HEK293 (cell line): ENCODE results near the gene MPPED1.

Experiments used
- CTCF ChIA-PET: fragments of 350-600 bp; formaldehyde crosslinking; extraction: SDS; loops from one replicate; lab custom pipeline; 2021; ENCODE audit warnings: antibody characterized with exemption; lab: Yijun Ruan, JAX
- POLR2A ChIA-PET: fragments of 300-600 bp; formaldehyde crosslinking; extraction: SDS; loops from one replicate; lab custom pipeline; 2020; ENCODE audit warnings: antibody characterized with exemption, inconsistent platforms; lab: Yijun Ruan, JAX
- H3K27ac ChIP-seq: fragments of 200-500 bp; sonication (Bioruptor generic); 2 replicates; pipeline ENCODE4 v1.5.1; 2014; ENCODE audit warnings: low read depth, low read length, control low read depth, inconsistent platforms; ENCODE audit errors: extremely low read depth
- H3K36me3 ChIP-seq, 2 experiments: fragments of 200-500 bp in 1 of 2; sonication (Bioruptor generic) in 1 of 2; 1 replicate in 1 of 2; 2 replicates in 1 of 2; pipeline ENCODE4 v1.5.1; 2014 to 2017; ENCODE audit warnings: inconsistent platforms in 2 of 2, low read length in 2 of 2; ENCODE audit not compliant: control insufficient read depth in 2 of 2, insufficient read depth in 1 of 2
- H3K4me1 ChIP-seq: fragments of 200-500 bp; sonication (Bioruptor generic); 2 replicates; pipeline ENCODE4 v1.5.1; 2014; ENCODE audit warnings: mild to moderate bottlenecking, low read length, inconsistent platforms; ENCODE audit not compliant: control insufficient read depth, insufficient read depth
- H3K4me3 ChIP-seq: 2 replicates; pipeline ENCODE4 v1.5.1; 2011; ENCODE audit warnings: low read depth, mild to moderate bottlenecking, control low read depth, low read length, moderate library complexity
- H3K9me3 ChIP-seq: fragments of 200-500 bp; sonication (Bioruptor generic); 2 replicates; pipeline ENCODE4 v1.5.1; 2014; ENCODE audit warnings: low read depth, low read length, inconsistent platforms; ENCODE audit not compliant: control insufficient read depth, insufficient read depth
- GFI1B ChIP-seq: fragments of 450-650 bp; formaldehyde crosslinking; IDR thresholded peaks from 2 replicates; pipeline ENCODE4 v1.5.1; 2016; ENCODE audit warnings: missing biosample characterization, missing genetic modification characterization
- GLIS2 ChIP-seq: fragments of 450-650 bp; formaldehyde crosslinking; IDR thresholded peaks from 2 replicates; pipeline ENCODE4 v1.5.1; 2016; ENCODE audit warnings: missing biosample characterization, missing genetic modification characterization
- SP7 ChIP-seq: fragments of 450-650 bp; formaldehyde crosslinking; IDR thresholded peaks from 2 replicates; pipeline ENCODE4 v1.5.1; 2016; ENCODE audit warnings: missing biosample characterization, missing genetic modification characterization
- ZBTB48 ChIP-seq: fragments of 450-650 bp; formaldehyde crosslinking; IDR thresholded peaks from 2 replicates; pipeline ENCODE4 v1.5.1; 2016; ENCODE audit warnings: missing biosample characterization, missing genetic modification characterization
- ZBTB8A ChIP-seq: fragments of 450-650 bp; formaldehyde crosslinking; IDR thresholded peaks from 2 replicates; pipeline ENCODE4 v1.5.1; 2016; ENCODE audit warnings: missing biosample characterization, missing genetic modification characterization
- ZIC2 ChIP-seq: fragments of 450-650 bp; formaldehyde crosslinking; IDR thresholded peaks from 2 replicates; pipeline ENCODE4 v1.5.1; 2016; ENCODE audit warnings: missing biosample characterization, missing genetic modification characterization
- ZNF175 ChIP-seq: fragments of 450-650 bp; formaldehyde crosslinking; IDR thresholded peaks from 2 replicates; pipeline ENCODE4 v1.5.1; 2016; ENCODE audit warnings: missing biosample characterization, missing genetic modification characterization
- ZNF202 ChIP-seq: fragments of 450-650 bp; formaldehyde crosslinking; IDR thresholded peaks from 2 replicates; pipeline ENCODE4 v1.5.1; 2016; ENCODE audit warnings: missing biosample characterization, missing genetic modification characterization, borderline replicate concordance
- ZNF223 ChIP-seq: fragments of 450-650 bp; formaldehyde crosslinking; IDR thresholded peaks from 2 replicates; pipeline ENCODE4 v1.5.1; 2016; ENCODE audit warnings: missing biosample characterization, missing genetic modification characterization
- ZNF335 ChIP-seq: fragments of 450-650 bp; formaldehyde crosslinking; conservative IDR thresholded peaks from 2 replicates; pipeline ENCODE4 v1.5.1; 2016; ENCODE audit warnings: missing biosample characterization, missing genetic modification characterization
- ZNF416 ChIP-seq: fragments of 450-650 bp; formaldehyde crosslinking; IDR thresholded peaks from 2 replicates; pipeline ENCODE4 v1.5.1; 2016; ENCODE audit warnings: missing biosample characterization, missing genetic modification characterization
- ZNF596 ChIP-seq: fragments of 450-650 bp; IDR thresholded peaks from 2 replicates; pipeline ENCODE4 v1.5.0; 2018; ENCODE audit warnings: missing biosample characterization, mild to moderate bottlenecking, missing genetic modification characterization, moderate library complexity
- ZNF792 ChIP-seq: fragments of 450-650 bp; formaldehyde crosslinking; IDR thresholded peaks from 2 replicates; pipeline ENCODE4 v1.5.1; 2016; ENCODE audit warnings: missing biosample characterization, missing genetic modification characterization
- ZNF837 ChIP-seq: fragments of 450-650 bp; formaldehyde crosslinking; IDR thresholded peaks from 2 replicates; pipeline ENCODE4 v1.5.1; 2016; ENCODE audit warnings: missing biosample characterization, missing genetic modification characterization
- ZNF843 ChIP-seq: fragments of 450-650 bp; formaldehyde crosslinking; IDR thresholded peaks from 2 replicates; pipeline ENCODE4 v1.5.1; 2016; ENCODE audit warnings: missing biosample characterization, missing genetic modification characterization
- ZSCAN30 ChIP-seq: fragments of 450-650 bp; IDR thresholded peaks from 2 replicates; pipeline ENCODE4 v1.5.1; 2018; ENCODE audit warnings: missing biosample characterization, mild to moderate bottlenecking, missing genetic modification characterization, moderate library complexity
- ZSCAN4 ChIP-seq: fragments of 450-650 bp; formaldehyde crosslinking; IDR thresholded peaks from 2 replicates; pipeline ENCODE4 v1.5.1; 2017; ENCODE audit warnings: missing biosample characterization, missing genetic modification characterization
- TF ChIP-seq, protein P1 (sequence below): fragments of 450-650 bp; formaldehyde crosslinking; IDR thresholded peaks from 2 replicates; pipeline ENCODE4 v1.5.1; 2016; ENCODE audit warnings: missing biosample characterization, missing genetic modification characterization
- TF ChIP-seq, protein P2 (sequence below): sonication (generic); formaldehyde crosslinking; IDR thresholded peaks from 2 replicates; pipeline ENCODE4 v1.8.1; 2022; ENCODE audit warnings: mild to moderate bottlenecking, moderate library complexity, missing genetic modification reagents
- TF ChIP-seq, protein P3 (sequence below): fragments of 450-650 bp; formaldehyde crosslinking; IDR thresholded peaks from 2 replicates; pipeline ENCODE4 v1.5.1; 2016; ENCODE audit warnings: missing biosample characterization, missing genetic modification characterization
- TF ChIP-seq, protein P4 (sequence below): fragments of 450-650 bp; formaldehyde crosslinking; IDR thresholded peaks from 2 replicates; pipeline ENCODE4 v1.5.1; 2016; ENCODE audit warnings: missing biosample characterization, missing genetic modification characterization

The MPPED1 gene

DNA sequence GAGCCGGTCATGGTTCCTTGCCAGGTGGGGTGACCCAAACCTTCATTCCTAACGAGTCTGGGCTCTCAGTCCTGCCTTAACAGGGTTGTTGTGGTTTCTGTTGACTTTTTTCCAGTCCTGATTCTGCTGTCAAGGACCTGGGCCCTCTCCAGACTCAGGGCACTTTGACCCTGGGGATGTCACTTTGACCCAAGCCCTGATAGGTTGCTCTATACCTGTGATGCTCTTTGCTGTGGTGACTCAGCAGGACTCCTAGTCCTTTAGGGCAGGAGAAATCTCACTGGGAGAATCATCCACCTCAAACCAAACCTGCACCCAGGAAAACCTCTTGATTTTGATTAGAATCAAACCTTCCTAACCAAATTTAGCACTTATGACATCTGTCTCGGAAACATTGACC lies 20.5 kb upstream of the MPPED1 start:
- Histone ChIP-seq H3K4me3 (no peak overlapping the region), H3K27ac (no peak overlapping the region), H3K36me3 (no peaks in the 10 kb centered on the region), H3K4me1 (no peaks in the 10 kb centered on the region), H3K9me3 (no peaks in the 10 kb centered on the region; the same call in 1 of the 2 replicates)
- TF ChIP-seq ZSCAN4 (tag by site-specific recombination): no peak
- TF ChIP-seq, protein P1, sequence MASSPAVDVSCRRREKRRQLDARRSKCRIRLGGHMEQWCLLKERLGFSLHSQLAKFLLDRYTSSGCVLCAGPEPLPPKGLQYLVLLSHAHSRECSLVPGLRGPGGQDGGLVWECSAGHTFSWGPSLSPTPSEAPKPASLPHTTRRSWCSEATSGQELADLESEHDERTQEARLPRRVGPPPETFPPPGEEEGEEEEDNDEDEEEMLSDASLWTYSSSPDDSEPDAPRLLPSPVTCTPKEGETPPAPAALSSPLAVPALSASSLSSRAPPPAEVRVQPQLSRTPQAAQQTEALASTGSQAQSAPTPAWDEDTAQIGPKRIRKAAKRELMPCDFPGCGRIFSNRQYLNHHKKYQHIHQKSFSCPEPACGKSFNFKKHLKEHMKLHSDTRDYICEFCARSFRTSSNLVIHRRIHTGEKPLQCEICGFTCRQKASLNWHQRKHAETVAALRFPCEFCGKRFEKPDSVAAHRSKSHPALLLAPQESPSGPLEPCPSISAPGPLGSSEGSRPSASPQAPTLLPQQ (tag by site-specific recombination): no peak
- TF ChIP-seq ZNF223 (tag by site-specific recombination): no peak
- no peak for TF ChIP-seq ZBTB48 (tag by site-specific recombination)
- TF ChIP-seq ZNF792 (tag by site-specific recombination): no peak
- no peak for TF ChIP-seq ZNF202
- TF ChIP-seq ZNF175 (tag by site-specific recombination): no peak
- TF ChIP-seq, protein P2, sequence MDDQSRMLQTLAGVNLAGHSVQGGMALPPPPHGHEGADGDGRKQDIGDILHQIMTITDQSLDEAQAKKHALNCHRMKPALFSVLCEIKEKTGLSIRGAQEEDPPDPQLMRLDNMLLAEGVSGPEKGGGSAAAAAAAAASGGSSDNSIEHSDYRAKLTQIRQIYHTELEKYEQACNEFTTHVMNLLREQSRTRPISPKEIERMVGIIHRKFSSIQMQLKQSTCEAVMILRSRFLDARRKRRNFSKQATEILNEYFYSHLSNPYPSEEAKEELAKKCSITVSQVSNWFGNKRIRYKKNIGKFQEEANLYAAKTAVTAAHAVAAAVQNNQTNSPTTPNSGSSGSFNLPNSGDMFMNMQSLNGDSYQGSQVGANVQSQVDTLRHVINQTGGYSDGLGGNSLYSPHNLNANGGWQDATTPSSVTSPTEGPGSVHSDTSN: no peak
- no peak for TF ChIP-seq ZNF416 (tag by site-specific recombination)
- no peak for TF ChIP-seq ZNF837 (tag by site-specific recombination)
- ChIA-PET POLR2A (no interaction called here), CTCF (interaction anchor here (0.6 to 1.5 kb wide), 2 partner anchors 128 to 492 kb away, joined by 3 read pairs; no protein-coding TSS in a partner anchor)

- POLR2A ChIA-PET: no interaction called here
- CTCF ChIA-PET: interaction anchor here (2.8 kb wide), 1 partner anchor 46 kb away, joined by 7 read pairs; no protein-coding TSS in a partner anchor
- no peak for TF ChIP-seq ZSCAN30
- no peak for TF ChIP-seq SP7
- TF ChIP-seq ZIC2: peak; percentile 77
- TF ChIP-seq GFI1B (tag by site-specific recombination): no peak
- TF ChIP-seq ZBTB8A: no peak
- TF ChIP-seq ZNF843 (tag by site-specific recombination): no peak
- TF ChIP-seq ZNF596 (tag by site-specific recombination): peak; percentile 92
These were observed 19.3 kb upstream of the MPPED1 start for GRCh38 chr22:43392385-43392989.

DNA sequence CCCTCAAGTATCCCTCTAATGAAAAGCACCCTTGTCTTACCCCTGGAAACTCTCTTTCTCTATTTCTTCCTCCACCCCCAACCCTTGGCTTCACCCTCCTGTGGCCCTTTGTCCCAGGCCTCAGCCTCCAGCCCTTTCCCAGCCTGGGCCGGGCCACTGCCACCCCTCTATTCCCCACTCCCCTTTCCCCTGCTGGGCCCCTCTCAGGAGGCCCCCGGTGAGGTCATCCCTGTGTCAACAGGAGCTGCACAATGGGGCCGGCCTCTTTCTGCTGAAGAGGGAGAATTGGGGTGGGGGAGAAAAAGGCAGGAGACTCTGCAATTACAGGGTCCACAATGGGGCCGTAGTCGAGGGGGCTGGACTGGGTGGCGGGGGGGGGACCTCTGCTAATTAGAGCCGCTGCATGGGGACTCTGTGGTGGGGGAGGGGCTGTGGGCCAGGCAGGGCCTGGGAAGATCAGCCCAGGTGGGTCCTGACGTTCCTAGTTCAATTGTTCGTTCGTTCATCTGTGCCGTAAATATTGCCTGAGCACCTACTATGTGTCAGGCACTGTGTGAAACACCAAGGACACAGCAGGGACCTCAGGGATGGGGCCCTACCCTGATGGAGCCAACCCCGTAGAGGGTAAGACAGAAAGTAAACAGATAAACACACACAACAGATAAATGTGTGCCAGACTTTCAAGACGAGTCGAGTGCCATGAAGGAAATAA lies 18.5 kb upstream of the MPPED1 start:
- Histone ChIP-seq H3K27ac (no peak overlapping the region), H3K4me3 (no peak overlapping the region), H3K36me3 (no peaks in the 10 kb centered on the region), H3K4me1 (no peaks in the 10 kb centered on the region), H3K9me3 (no peaks in the 10 kb centered on the region; the same call in 1 of the 2 replicates)
- ChIA-PET POLR2A (no interaction called here), CTCF (interaction anchor here (2.8 kb wide), 1 partner anchor 47 kb away, joined by 7 read pairs; no protein-coding TSS in a partner anchor)
- peak; percentile 61 for TF ChIP-seq ZNF335 (tag by site-specific recombination)
- TF ChIP-seq GLIS2 (tag by site-specific recombination): 0 out of 2 replicates have a peak, but pooled peaks have one; percentile 36
- TF ChIP-seq, protein P3, sequence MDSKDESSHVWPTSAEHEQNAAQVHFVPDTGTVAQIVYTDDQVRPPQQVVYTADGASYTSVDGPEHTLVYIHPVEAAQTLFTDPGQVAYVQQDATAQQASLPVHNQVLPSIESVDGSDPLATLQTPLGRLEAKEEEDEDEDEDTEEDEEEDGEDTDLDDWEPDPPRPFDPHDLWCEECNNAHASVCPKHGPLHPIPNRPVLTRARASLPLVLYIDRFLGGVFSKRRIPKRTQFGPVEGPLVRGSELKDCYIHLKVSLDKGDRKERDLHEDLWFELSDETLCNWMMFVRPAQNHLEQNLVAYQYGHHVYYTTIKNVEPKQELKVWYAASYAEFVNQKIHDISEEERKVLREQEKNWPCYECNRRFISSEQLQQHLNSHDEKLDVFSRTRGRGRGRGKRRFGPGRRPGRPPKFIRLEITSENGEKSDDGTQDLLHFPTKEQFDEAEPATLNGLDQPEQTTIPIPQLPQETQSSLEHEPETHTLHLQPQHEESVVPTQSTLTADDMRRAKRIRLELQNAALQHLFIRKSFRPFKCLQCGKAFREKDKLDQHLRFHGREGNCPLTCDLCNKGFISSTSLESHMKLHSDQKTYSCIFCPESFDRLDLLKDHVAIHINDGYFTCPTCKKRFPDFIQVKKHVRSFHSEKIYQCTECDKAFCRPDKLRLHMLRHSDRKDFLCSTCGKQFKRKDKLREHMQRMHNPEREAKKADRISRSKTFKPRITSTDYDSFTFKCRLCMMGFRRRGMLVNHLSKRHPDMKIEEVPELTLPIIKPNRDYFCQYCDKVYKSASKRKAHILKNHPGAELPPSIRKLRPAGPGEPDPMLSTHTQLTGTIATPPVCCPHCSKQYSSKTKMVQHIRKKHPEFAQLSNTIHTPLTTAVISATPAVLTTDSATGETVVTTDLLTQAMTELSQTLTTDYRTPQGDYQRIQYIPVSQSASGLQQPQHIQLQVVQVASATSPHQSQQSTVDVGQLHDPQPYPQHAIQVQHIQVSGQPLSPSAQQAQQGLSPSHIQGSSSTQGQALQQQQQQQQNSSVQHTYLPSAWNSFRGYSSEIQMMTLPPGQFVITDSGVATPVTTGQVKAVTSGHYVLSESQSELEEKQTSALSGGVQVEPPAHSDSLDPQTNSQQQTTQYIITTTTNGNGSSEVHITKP: peak; percentile 69
- peak; percentile 82 for TF ChIP-seq ZIC2
- TF ChIP-seq, protein P1 (tag by site-specific recombination): peak; percentile 88
- TF ChIP-seq, protein P4, sequence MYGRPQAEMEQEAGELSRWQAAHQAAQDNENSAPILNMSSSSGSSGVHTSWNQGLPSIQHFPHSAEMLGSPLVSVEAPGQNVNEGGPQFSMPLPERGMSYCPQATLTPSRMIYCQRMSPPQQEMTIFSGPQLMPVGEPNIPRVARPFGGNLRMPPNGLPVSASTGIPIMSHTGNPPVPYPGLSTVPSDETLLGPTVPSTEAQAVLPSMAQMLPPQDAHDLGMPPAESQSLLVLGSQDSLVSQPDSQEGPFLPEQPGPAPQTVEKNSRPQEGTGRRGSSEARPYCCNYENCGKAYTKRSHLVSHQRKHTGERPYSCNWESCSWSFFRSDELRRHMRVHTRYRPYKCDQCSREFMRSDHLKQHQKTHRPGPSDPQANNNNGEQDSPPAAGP (tag by site-specific recombination): peak; percentile 54; the same call in 1 of the 2 replicates

More at GRCh38 chr22:43392385-43392989, 19.3 kb upstream of the MPPED1 start:
- Histone ChIP-seq H3K27ac (no peak overlapping the region), H3K4me1 (no peaks in the 10 kb centered on the region), H3K36me3 (no peaks in the 10 kb centered on the region), H3K4me3 (no peak overlapping the region), H3K9me3 (no peaks in the 10 kb centered on the region; the same call in 1 of the 2 replicates)
